Bronchial epithelial cell (primary cell): ENCODE measurements around the gene AXL. TPM values are rescaled to one million over a fixed set of nuclear protein-coding genes. Genes with fewer than 3 reads are reported as not detected.

Experiments used
- DNase-seq: peaks from one replicate; pipeline ENCODE4 v3.0.0-alpha.2; 2010; ENCODE audit warnings: low read depth
- FAIRE-seq: peaks from 2 replicates; lab custom pipeline; 2011; peaks lifted over from hg19 to GRCh38; lab: Jason Lieb, UNC
- H3K27me3 ChIP-seq: 2 replicates; pipeline ENCODE4 v1.5.1; 2011; ENCODE audit warnings: low read length; ENCODE audit not compliant: control insufficient read depth, insufficient read depth
- H3K36me3 ChIP-seq: 2 replicates; pipeline ENCODE4 v1.5.1; 2011; ENCODE audit warnings: low read length; ENCODE audit not compliant: control insufficient read depth, insufficient read depth
- H3K4me3 ChIP-seq: 2 replicates; pipeline ENCODE4 v1.5.1; 2011; ENCODE audit warnings: mild to moderate bottlenecking, low read depth, low read length, control low read depth
- CTCF ChIP-seq: IDR thresholded peaks from 2 replicates; pipeline ENCODE4 v1.5.1; 2011; ENCODE audit warnings: mild to moderate bottlenecking, moderate library complexity, low read length, control low read depth, inconsistent platforms; ENCODE audit not compliant: insufficient read depth, severe bottlenecking
- total RNA-seq: library from RNA; depleted of rRNA; stranded (reverse); fragments of >200 nt; gene quantifications from 2 replicates; pipeline ENCODE4 v1.2.1, GENCODE V29; 2014

The AXL gene
- total RNA-seq, 1 donor from 2014 or later: 19.5 TPM

GRCh38 chr19:41269055-41269454 is 50.0 kb downstream of the AXL start:
- peaks cover 37% of the 10 kb centered on the region for H3K36me3 ChIP-seq
- no peak for TF ChIP-seq CTCF
- H3K27me3 ChIP-seq: no peaks in the 10 kb centered on the region
- FAIRE-seq (no peak), DNase-seq (no peak)
- no peak overlapping the region for H3K4me3 ChIP-seq

GRCh38 chr19:41269571-41269970 is 50.5 kb downstream of the AXL start:
- H3K36me3 ChIP-seq: peaks cover 41% of the 10 kb centered on the region
- H3K27me3 ChIP-seq: no peaks in the 10 kb centered on the region
- no peak overlapping the region for H3K4me3 ChIP-seq
- TF ChIP-seq CTCF: no peak
- FAIRE-seq (no peak), DNase-seq (no peak)

GRCh38 chr19:41273076-41273475 is 54.1 kb downstream of the AXL start:
- no peak for DNase-seq
- H3K4me3 ChIP-seq: no peak overlapping the region
- no peak for TF ChIP-seq CTCF
- FAIRE-seq: no peak
- peaks cover 49% of the 10 kb centered on the region for H3K36me3 ChIP-seq
- H3K27me3 ChIP-seq: no peaks in the 10 kb centered on the region

- Histone ChIP-seq H3K36me3 (peaks cover 43% of the 10 kb centered on the region), H3K4me3 (no peak overlapping the region), H3K27me3 (no peaks in the 10 kb centered on the region)
- no peak for DNase-seq
- no peak for FAIRE-seq
- no peak for TF ChIP-seq CTCF
Observed at GRCh38 chr19:41274802-41275201, 55.8 kb downstream of the AXL start.

- H3K36me3 ChIP-seq: peaks cover 44% of the 10 kb centered on the region
- H3K4me3 ChIP-seq: no peak overlapping the region
- DNase-seq (no peak), FAIRE-seq (no peak)
- no peaks in the 10 kb centered on the region for H3K27me3 ChIP-seq
- no peak for TF ChIP-seq CTCF
Observed at GRCh38 chr19:41276231-41276630, 57.2 kb downstream of the AXL start.

- no peak for DNase-seq
- Histone ChIP-seq H3K36me3 (peaks cover 32% of the 10 kb centered on the region), H3K4me3 (no peak overlapping the region), H3K27me3 (no peaks in the 10 kb centered on the region)
- no peak for FAIRE-seq
- TF ChIP-seq CTCF: no peak
Observed at GRCh38 chr19:41278478-41278877, 59.5 kb downstream of the AXL start.
